ENCODE results near the gene CENPO.
"Not testable (repeated sequence)": the region's sequence is repeated elsewhere in the genome, so short reads cannot be mapped to it uniquely, and the experiment has no call there.

Gene CENPO

GRCh38 chr2:24787532-24787931 is 5.7 kb upstream of the CENPO start:
- H3K9me3 ChIP-seq (ENCODE audit: control insufficient read depth, insufficient read depth, low read length): no peaks in the 10 kb centered on the region
- H3K4me3 ChIP-seq (ENCODE audit: low read length): no peak overlapping the region
- no peak for DNase-seq (ENCODE audit: low read depth, low spot score)
- no peaks in the 10 kb centered on the region; the same call in 1 of the 2 replicates for H3K36me3 ChIP-seq (ENCODE audit: control insufficient read depth, insufficient read depth, low read length)
- no peak overlapping the region for H3K27ac ChIP-seq (ENCODE audit: low read length)
- H3K27me3 ChIP-seq (ENCODE audit: control insufficient read depth, insufficient read depth, low read length): no peaks in the 10 kb centered on the region
- H3K4me1 ChIP-seq (ENCODE audit: control insufficient read depth, insufficient read depth, low read length): peaks cover 1% of the 10 kb centered on the region; the same call in 1 of the 2 replicates
- 100% methylated on average over 1 of the region's 2 CpGs for WGBS (ENCODE audit: insufficient coverage, insufficient read length)

GRCh38 chr2:24788816-24789215 is 4.4 kb upstream of the CENPO start:
- H3K4me1 ChIP-seq (ENCODE audit: control insufficient read depth, insufficient read depth, low read length): peaks cover 1% of the 10 kb centered on the region; the same call in 1 of the 2 replicates
- no peaks in the 10 kb centered on the region for H3K9me3 ChIP-seq (ENCODE audit: control insufficient read depth, insufficient read depth, low read length)
- H3K36me3 ChIP-seq (ENCODE audit: control insufficient read depth, insufficient read depth, low read length): no peaks in the 10 kb centered on the region; the same call in 1 of the 2 replicates
- H3K27me3 ChIP-seq (ENCODE audit: control insufficient read depth, insufficient read depth, low read length): no peaks in the 10 kb centered on the region
- no peak overlapping the region for H3K4me3 ChIP-seq (ENCODE audit: low read length)
- no peak overlapping the region for H3K27ac ChIP-seq (ENCODE audit: low read length)
- no peak for DNase-seq (ENCODE audit: low read depth, low spot score)
- WGBS (ENCODE audit: insufficient coverage, insufficient read length): 100% methylated on average over 1 of the region's 3 CpGs

- no peaks in the 10 kb centered on the region; the same call in 1 of the 2 replicates for H3K36me3 ChIP-seq (ENCODE audit: control insufficient read depth, insufficient read depth, low read length)
- no peaks in the 10 kb centered on the region; the same call in 1 of the 2 replicates for H3K4me1 ChIP-seq (ENCODE audit: control insufficient read depth, insufficient read depth, low read length)
- no peaks in the 10 kb centered on the region for H3K9me3 ChIP-seq (ENCODE audit: control insufficient read depth, insufficient read depth, low read length)
- H3K4me3 ChIP-seq (ENCODE audit: low read length): no peak overlapping the region
- no peaks in the 10 kb centered on the region for H3K27me3 ChIP-seq (ENCODE audit: control insufficient read depth, insufficient read depth, low read length)
- DNase-seq (ENCODE audit: low read depth, low spot score): no peak
- WGBS (ENCODE audit: insufficient coverage, insufficient read length): no CpG with 5 or more reads among the region's 5 CpGs
- H3K27ac ChIP-seq (ENCODE audit: low read length): no peak overlapping the region
These were observed 1.8 kb upstream of the CENPO start for GRCh38 chr2:24791452-24791851.

DNA sequence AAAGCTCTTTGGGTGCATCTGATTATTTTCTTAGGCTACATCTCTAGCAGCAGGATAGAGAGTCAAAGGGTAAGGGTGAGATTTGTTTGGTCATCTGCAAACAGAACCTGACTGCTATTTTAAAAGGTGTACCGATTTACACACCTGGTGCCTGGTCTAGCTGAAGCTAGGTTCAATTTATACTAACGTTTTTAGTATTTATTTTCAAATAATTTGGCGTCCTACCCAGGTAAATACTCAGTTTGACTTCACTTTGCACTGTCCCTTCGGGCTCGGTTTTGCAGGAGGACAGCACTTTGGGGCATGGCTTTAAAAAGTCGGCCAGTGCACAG is 717 bp upstream of the CENPO start:
- no CpG with 5 or more reads among the region's 6 CpGs for WGBS (ENCODE audit: insufficient coverage, insufficient read length)
- Histone ChIP-seq H3K4me1 (ENCODE audit: control insufficient read depth, insufficient read depth, low read length) (no peaks in the 10 kb centered on the region; the same call in 1 of the 2 replicates), H3K27me3 (ENCODE audit: control insufficient read depth, insufficient read depth, low read length) (no peaks in the 10 kb centered on the region), H3K9me3 (ENCODE audit: control insufficient read depth, insufficient read depth, low read length) (no peaks in the 10 kb centered on the region), H3K4me3 (ENCODE audit: low read length) (peak overlapping the region; percentile 89; the same call in 1 of the 2 replicates), H3K36me3 (ENCODE audit: control insufficient read depth, insufficient read depth, low read length) (no peaks in the 10 kb centered on the region; the same call in 1 of the 2 replicates), H3K27ac (ENCODE audit: low read length) (no peak overlapping the region)
- DNase-seq (ENCODE audit: low read depth, low spot score): no peak

- H3K27me3 ChIP-seq (ENCODE audit: control insufficient read depth, insufficient read depth, low read length): no peaks in the 10 kb centered on the region
- no CpG with 5 or more reads among the region's 14 CpGs for WGBS (ENCODE audit: insufficient coverage, insufficient read length)
- no peak overlapping the region for H3K27ac ChIP-seq (ENCODE audit: low read length)
- peak overlapping the region; percentile 89 for H3K4me3 ChIP-seq (ENCODE audit: low read length)
- H3K36me3 ChIP-seq (ENCODE audit: control insufficient read depth, insufficient read depth, low read length): no peaks in the 10 kb centered on the region; the same call in 1 of the 2 replicates
- no peaks in the 10 kb centered on the region; the same call in 1 of the 2 replicates for H3K4me1 ChIP-seq (ENCODE audit: control insufficient read depth, insufficient read depth, low read length)
- DNase-seq (ENCODE audit: low read depth, low spot score): no peak
- H3K9me3 ChIP-seq (ENCODE audit: control insufficient read depth, insufficient read depth, low read length): no peaks in the 10 kb centered on the region
These were observed 673 bp downstream of the CENPO start for GRCh38 chr2:24793761-24794435.

- WGBS (ENCODE audit: insufficient coverage, insufficient read length): no CpG with 5 or more reads among the region's 2 CpGs
- H3K36me3 ChIP-seq (ENCODE audit: control insufficient read depth, insufficient read depth, low read length): peaks cover 7% of the 10 kb centered on the region
- no peaks in the 10 kb centered on the region for H3K9me3 ChIP-seq (ENCODE audit: control insufficient read depth, insufficient read depth, low read length)
- H3K4me3 ChIP-seq (ENCODE audit: low read length): no peak overlapping the region
- H3K27me3 ChIP-seq (ENCODE audit: control insufficient read depth, insufficient read depth, low read length): no peaks in the 10 kb centered on the region
- no peak for DNase-seq (ENCODE audit: low read depth, low spot score)
- no peaks in the 10 kb centered on the region for H3K4me1 ChIP-seq (ENCODE audit: control insufficient read depth, insufficient read depth, low read length)
- H3K27ac ChIP-seq (ENCODE audit: low read length): no peak overlapping the region
These were observed 4.4 kb downstream of the CENPO start for GRCh38 chr2:24797644-24798043.

- H3K36me3 ChIP-seq (ENCODE audit: control insufficient read depth, insufficient read depth, low read length); H3K4me3 ChIP-seq (ENCODE audit: low read length); H3K27ac ChIP-seq (ENCODE audit: low read length); DNase-seq (ENCODE audit: low read depth, low spot score); H3K9me3 ChIP-seq (ENCODE audit: control insufficient read depth, insufficient read depth, low read length); H3K4me1 ChIP-seq (ENCODE audit: control insufficient read depth, insufficient read depth, low read length); H3K27me3 ChIP-seq (ENCODE audit: control insufficient read depth, insufficient read depth, low read length): not testable (repeated sequence)
- no CpG with 5 or more reads among the region's 5 CpGs for WGBS (ENCODE audit: insufficient coverage, insufficient read length)
These were observed 7.3 kb downstream of the CENPO start for GRCh38 chr2:24800487-24800886.

DNA sequence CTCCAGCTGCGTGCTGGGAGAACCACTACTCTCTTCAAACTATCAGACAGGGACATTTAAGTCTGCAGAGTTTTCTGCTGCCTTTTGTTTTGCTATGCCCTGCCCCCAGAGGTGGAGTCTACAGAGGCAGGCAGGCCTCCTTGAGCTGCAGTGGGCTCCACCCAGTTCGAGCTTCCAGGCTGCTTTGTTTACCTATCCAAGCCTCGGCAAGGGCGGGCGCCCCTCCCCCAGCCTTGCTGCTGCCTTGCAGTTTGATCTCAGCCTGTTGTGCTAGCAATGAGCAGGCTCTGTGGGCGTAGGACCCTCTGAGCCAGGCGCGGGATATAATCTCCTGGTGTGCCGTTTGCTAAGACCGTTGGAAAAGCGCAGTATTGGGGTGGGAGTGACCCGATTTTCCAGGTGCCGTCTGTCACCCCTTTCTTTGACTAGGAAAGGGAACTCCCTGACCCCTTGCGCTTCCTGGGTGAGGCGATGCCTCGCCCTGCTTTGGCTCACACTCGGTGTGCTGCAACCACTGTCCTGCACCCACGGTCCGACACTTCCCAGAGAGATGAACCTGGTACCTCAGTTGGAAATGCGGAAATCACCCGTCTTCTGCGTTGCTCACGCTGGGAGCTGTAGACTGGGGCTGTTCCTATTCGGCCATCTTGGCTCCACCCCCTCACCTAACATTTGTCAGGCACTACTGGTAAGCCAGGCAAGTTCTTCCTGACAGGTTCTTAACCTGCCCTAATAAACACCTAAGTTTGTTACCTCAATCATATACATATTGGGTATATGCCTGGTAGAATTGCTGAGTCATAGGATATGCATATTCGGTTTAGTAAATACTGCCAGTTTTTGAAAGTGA is 12.8 kb downstream of the CENPO start:
- WGBS (ENCODE audit: insufficient coverage, insufficient read length): no CpG with 5 or more reads among the region's 25 CpGs
- H3K27ac ChIP-seq (ENCODE audit: low read length); H3K36me3 ChIP-seq (ENCODE audit: control insufficient read depth, insufficient read depth, low read length); H3K4me3 ChIP-seq (ENCODE audit: low read length); DNase-seq (ENCODE audit: low read depth, low spot score); H3K4me1 ChIP-seq (ENCODE audit: control insufficient read depth, insufficient read depth, low read length); H3K27me3 ChIP-seq (ENCODE audit: control insufficient read depth, insufficient read depth, low read length); H3K9me3 ChIP-seq (ENCODE audit: control insufficient read depth, insufficient read depth, low read length): not testable (repeated sequence)

DNA sequence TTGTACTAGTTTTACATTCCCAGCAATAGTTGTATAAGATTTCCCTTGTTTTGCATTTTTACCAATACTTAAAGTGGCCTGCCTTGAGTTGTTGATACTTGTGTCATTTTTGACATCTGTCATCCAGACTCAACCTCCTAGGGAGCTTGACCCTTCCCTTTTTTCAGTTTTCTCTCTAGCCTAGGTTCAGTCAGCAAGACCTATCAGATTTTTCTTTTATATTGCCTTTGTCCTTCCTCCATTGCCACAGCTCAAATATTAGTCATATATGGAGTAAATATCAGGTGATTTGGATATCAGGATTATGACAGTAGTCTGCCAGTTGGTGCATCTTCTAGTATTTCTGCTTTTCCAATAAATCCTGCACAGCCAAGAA is 13.4 kb downstream of the CENPO start:
- Histone ChIP-seq H3K4me3 (ENCODE audit: low read length) (no peak overlapping the region), H3K27me3 (ENCODE audit: control insufficient read depth, insufficient read depth, low read length) (no peaks in the 10 kb centered on the region), H3K9me3 (ENCODE audit: control insufficient read depth, insufficient read depth, low read length) (peaks cover 2% of the 10 kb centered on the region; the same call in 1 of the 2 replicates), H3K4me1 (ENCODE audit: control insufficient read depth, insufficient read depth, low read length) (no peaks in the 10 kb centered on the region), H3K36me3 (ENCODE audit: control insufficient read depth, insufficient read depth, low read length) (peaks cover 9% of the 10 kb centered on the region; the same call in 1 of the 2 replicates), H3K27ac (ENCODE audit: low read length) (no peak overlapping the region)
- no peak for DNase-seq (ENCODE audit: low read depth, low spot score)

- Histone ChIP-seq H3K4me1 (ENCODE audit: control insufficient read depth, insufficient read depth, low read length) (no peaks in the 10 kb centered on the region), H3K36me3 (ENCODE audit: control insufficient read depth, insufficient read depth, low read length) (peaks cover 9% of the 10 kb centered on the region; the same call in 1 of the 2 replicates), H3K9me3 (ENCODE audit: control insufficient read depth, insufficient read depth, low read length) (peaks cover 2% of the 10 kb centered on the region; the same call in 1 of the 2 replicates), H3K27me3 (ENCODE audit: control insufficient read depth, insufficient read depth, low read length) (no peaks in the 10 kb centered on the region), H3K4me3 (ENCODE audit: low read length) (no peak overlapping the region), H3K27ac (ENCODE audit: low read length) (no peak overlapping the region)
- WGBS (ENCODE audit: insufficient coverage, insufficient read length): no CpG with 5 or more reads among the region's 4 CpGs
- no peak for DNase-seq (ENCODE audit: low read depth, low spot score)
These were observed 16.2 kb downstream of the CENPO start for GRCh38 chr2:24809316-24810007.

All from iPS DF 6.9 (cell line).